Measurements from ENCODE around the gene SLC9A3. TPM values are rescaled to one million over a fixed set of nuclear protein-coding genes. Genes with fewer than 3 reads are reported as not detected.

SLC9A3 gene
- total RNA-seq, 1 experiment from 2014 or later: 1.5 TPM

DNA sequence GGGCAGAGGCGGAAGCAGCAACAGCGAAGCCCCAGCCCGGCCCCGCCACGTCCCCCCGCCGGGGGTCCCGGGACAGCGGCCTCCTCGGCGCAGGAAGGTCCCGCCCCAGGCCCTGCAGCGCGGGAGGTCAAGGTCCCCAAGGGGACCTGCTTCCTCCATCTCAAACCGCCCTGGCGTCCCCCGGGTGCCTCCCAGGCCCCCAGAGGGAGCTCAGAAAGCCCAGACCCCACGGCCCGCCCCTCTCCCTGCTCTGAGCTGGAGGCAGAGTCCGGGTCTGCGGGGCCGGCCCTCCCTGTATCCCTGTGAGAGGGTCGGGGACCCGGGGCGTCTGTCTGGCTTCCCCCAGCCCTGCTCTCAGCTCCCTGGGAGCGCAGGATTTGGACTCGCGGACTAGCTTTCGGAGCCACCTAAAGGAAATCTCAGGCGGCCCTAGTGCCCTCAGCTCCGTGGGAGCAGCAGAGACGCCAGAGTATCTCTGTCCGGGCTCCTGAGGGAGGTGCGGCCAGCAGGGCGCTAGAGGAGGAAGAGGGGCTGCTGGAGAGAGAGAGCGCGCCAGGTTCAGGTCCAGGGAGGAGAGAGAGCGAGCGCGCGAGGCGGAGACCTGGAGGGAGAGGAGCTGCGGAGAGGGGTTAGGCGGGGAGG, 50.6 kb downstream of the SLC9A3 start:
- Histone ChIP-seq H3K9me3 (ENCODE audit: control insufficient read depth in 1 of 2, insufficient read depth in 1 of 2, low read depth in 1 of 2, low read length in 2 of 2) (no peaks in the 10 kb centered on the region), H3K36me3 (ENCODE audit: control insufficient read depth in 1 of 2, insufficient read depth in 2 of 2, low read length in 2 of 2) (peaks cover 3 to 5% of the 10 kb centered on the region in 2 experiments; a peak in 1 of 4 replicates), H3K79me2 (ENCODE audit: insufficient read depth, low read length) (peaks cover 22% of the 10 kb centered on the region), H3K9me2 (ENCODE audit: insufficient read depth) (no peaks in the 10 kb centered on the region), H3K4me2 (ENCODE audit: low read length) (peak overlapping the region; percentile 90), H2AFZ (ENCODE audit: low read depth, low read length, poor library complexity, severe bottlenecking) (no peak overlapping the region), H3K4me3 (replicated peaks in 1 of 2; ENCODE audit: low read depth in 1 of 2, low read length in 2 of 2) (peak overlapping the region; percentile 75 to 76), H3K27ac (ENCODE audit: low read depth, low read length) (peak overlapping the region; percentile 70), H3K27me3 (ENCODE audit: insufficient read depth, low read length) (no peaks in the 10 kb centered on the region), H3K9ac (ENCODE audit: low read length) (peak overlapping the region; percentile 81), H3K4me1 (ENCODE audit: control insufficient read depth in 1 of 2, insufficient read depth in 2 of 2, low read length in 2 of 2) (peaks cover 5 to 16% of the 10 kb centered on the region in 2 experiments; a peak in 3 of 4 replicates), H4K20me1 (ENCODE audit: insufficient read depth) (peaks cover 3% of the 10 kb centered on the region; the same call in 1 of the 2 replicates)
- DNase-seq (ENCODE audit: low read depth, low spot score) (no peak), ATAC-seq (peak; percentile 16)
- CTCF ChIA-PET: interaction anchor here (2.8 kb wide), 1 partner anchor 157 kb away, joined by 11 read pairs; no protein-coding TSS in a partner anchor
- TF ChIP-seq, protein P1, sequence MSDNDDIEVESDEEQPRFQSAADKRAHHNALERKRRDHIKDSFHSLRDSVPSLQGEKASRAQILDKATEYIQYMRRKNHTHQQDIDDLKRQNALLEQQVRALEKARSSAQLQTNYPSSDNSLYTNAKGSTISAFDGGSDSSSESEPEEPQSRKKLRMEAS (IDR thresholded peaks at IDR 0.05): no peak
- no peak for TF ChIP-seq POLR2AphosphoS5 (IDR thresholded peaks at IDR 0.05; ENCODE audit: low read depth, low read length)
- no peak for TF ChIP-seq CEBPB (IDR thresholded peaks at IDR 0.05; ENCODE audit: low read depth)
- no peak for TF ChIP-seq SRF (IDR thresholded peaks at IDR 0.05; ENCODE audit: low read depth)
- TF ChIP-seq CBX3 (IDR thresholded peaks at IDR 0.05; ENCODE audit: low read depth): no peak
- TF ChIP-seq TCF7L2 (IDR thresholded peaks at IDR 0.05; ENCODE audit: borderline replicate concordance, extremely low read depth, insufficient read depth, insufficient read length): no peak
- no peak for TF ChIP-seq EZH2phosphoT487 (IDR thresholded peaks at IDR 0.05; ENCODE audit: borderline replicate concordance)
- TF ChIP-seq, protein P2, sequence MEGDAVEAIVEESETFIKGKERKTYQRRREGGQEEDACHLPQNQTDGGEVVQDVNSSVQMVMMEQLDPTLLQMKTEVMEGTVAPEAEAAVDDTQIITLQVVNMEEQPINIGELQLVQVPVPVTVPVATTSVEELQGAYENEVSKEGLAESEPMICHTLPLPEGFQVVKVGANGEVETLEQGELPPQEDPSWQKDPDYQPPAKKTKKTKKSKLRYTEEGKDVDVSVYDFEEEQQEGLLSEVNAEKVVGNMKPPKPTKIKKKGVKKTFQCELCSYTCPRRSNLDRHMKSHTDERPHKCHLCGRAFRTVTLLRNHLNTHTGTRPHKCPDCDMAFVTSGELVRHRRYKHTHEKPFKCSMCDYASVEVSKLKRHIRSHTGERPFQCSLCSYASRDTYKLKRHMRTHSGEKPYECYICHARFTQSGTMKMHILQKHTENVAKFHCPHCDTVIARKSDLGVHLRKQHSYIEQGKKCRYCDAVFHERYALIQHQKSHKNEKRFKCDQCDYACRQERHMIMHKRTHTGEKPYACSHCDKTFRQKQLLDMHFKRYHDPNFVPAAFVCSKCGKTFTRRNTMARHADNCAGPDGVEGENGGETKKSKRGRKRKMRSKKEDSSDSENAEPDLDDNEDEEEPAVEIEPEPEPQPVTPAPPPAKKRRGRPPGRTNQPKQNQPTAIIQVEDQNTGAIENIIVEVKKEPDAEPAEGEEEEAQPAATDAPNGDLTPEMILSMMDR (IDR thresholded peaks at IDR 0.05 in 2 of 3, conservative IDR thresholded peaks at IDR 0.05 in 1 of 3; ENCODE audit: borderline replicate concordance in 1 of 3, insufficient read depth in 1 of 3, low read depth in 2 of 3, low read length in 2 of 3): no peak
- TF ChIP-seq SIN3A (IDR thresholded peaks at IDR 0.05; ENCODE audit: low read depth): no peak
- TF ChIP-seq ZFX (IDR thresholded peaks at IDR 0.05): no peak; the same call in 1 of the 2 replicates
- no peak for TF ChIP-seq RAD21 (IDR thresholded peaks at IDR 0.05; ENCODE audit: low read depth)
- TF ChIP-seq POLR2A (IDR thresholded peaks at IDR 0.05; ENCODE audit: borderline replicate concordance, extremely low read depth, insufficient read depth, insufficient read length): no peak
- no peak for TF ChIP-seq ZNF274 (IDR thresholded peaks at IDR 0.05; ENCODE audit: low read depth, low read length)
- no peak for TF ChIP-seq YY1 (IDR thresholded peaks at IDR 0.05; ENCODE audit: extremely low read depth, insufficient replicate concordance, low read depth, low read length)
- no peak for TF ChIP-seq ELF1 (IDR thresholded peaks at IDR 0.05; ENCODE audit: borderline replicate concordance, low read depth)
- no peak for TF ChIP-seq EZH2 (IDR thresholded peaks at IDR 0.05)
- TF ChIP-seq, protein P3, sequence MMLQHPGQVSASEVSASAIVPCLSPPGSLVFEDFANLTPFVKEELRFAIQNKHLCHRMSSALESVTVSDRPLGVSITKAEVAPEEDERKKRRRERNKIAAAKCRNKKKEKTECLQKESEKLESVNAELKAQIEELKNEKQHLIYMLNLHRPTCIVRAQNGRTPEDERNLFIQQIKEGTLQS (IDR thresholded peaks at IDR 0.05): no peak
- TF ChIP-seq EGR1 (IDR thresholded peaks at IDR 0.05; ENCODE audit: low read depth): no peak
- no peak for TF ChIP-seq JUND (IDR thresholded peaks at IDR 0.05)
- intact Hi-C loops (cut with micrococcal nuclease): no loop called here
- POLR2A ChIA-PET: no interaction called here
- BruUV-seq (replicated peaks): no TSS peak
- RAD21 ChIA-PET (ENCODE audit: low non-redundant PET in 1 of 2, low total read pairs in 2 of 2, uncharacterized antibody in 2 of 2, unreplicated experiment in 2 of 2): no interaction called here
